NCI-H1436 (cell line): ENCODE measurements around the gene PDXK.
A peak's percentile ranks its signal among the peaks of the same experiment; 100 is the strongest.

Experiments
- DNase-seq: peaks from one replicate; lab custom pipeline; 2025; lab: John Stamatoyannopoulos, UW

PDXK gene

DNA sequence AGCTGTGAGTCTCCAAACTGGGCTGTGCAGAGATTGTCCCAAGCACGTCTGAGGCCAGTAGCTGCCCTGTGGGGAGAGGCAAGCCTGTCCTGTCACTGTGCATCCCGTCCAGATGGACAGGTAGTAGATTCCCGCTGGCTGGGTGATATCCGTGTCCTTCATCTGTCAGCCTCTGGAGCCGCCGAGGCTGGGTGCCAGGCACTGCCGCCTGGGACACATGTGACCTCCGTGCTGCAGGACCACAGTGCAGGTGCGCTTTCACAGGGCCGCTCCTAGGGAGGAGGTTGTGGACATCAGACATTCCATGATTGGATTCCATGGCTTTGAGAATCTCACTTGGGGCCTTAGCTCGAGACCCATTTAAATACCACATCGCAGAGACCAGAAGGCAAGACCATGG is 4.7 kb downstream of the PDXK start:
- no peak for DNase-seq

DNA sequence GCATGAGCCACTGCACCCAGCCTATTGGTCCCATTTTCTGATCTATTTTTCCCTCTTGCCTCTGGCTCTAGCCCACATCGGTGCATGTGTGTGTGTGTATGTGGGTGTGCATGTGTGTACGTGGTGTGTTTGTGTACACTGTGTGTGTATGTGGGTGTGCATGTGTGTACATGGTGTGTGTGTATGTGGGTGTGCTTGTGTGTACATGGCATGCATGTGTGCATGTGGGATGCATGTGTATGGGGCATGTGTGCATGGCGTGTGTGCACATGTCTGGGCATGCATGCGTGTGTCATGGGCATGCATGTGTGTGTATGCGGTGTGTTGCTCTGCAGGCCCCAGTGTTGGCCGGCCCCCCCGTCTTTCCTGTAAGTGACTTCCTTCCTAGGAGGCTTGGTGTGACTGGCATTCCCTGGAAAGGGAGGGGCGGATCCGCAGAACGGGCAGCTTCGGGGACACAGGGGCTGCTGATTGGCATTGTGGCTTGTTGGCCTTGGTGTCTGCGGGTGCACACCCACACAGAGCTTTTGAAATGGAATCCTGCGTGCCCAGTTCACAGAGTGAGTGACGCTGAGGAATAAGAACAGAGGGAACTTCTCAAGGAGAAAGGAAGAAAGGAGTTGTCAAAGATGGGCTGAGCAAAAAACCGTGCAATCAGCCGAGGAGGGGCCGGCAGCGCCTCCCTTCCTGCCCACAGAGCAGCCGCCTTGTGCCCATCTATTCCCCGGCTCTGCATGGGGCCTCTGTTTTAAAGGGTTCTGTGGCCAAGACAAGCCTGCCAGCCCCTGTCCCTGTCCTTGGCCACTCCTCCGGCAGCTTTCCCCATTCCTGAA is 8.0 kb downstream of the PDXK start:
- no peak for DNase-seq

- DNase-seq, result no peak
Observed at GRCh38 chr21:43727519-43728153, 8.7 kb downstream of the PDXK start.

- no peak for DNase-seq
Observed at GRCh38 chr21:43728154-43728466, 9.2 kb downstream of the PDXK start.

DNA sequence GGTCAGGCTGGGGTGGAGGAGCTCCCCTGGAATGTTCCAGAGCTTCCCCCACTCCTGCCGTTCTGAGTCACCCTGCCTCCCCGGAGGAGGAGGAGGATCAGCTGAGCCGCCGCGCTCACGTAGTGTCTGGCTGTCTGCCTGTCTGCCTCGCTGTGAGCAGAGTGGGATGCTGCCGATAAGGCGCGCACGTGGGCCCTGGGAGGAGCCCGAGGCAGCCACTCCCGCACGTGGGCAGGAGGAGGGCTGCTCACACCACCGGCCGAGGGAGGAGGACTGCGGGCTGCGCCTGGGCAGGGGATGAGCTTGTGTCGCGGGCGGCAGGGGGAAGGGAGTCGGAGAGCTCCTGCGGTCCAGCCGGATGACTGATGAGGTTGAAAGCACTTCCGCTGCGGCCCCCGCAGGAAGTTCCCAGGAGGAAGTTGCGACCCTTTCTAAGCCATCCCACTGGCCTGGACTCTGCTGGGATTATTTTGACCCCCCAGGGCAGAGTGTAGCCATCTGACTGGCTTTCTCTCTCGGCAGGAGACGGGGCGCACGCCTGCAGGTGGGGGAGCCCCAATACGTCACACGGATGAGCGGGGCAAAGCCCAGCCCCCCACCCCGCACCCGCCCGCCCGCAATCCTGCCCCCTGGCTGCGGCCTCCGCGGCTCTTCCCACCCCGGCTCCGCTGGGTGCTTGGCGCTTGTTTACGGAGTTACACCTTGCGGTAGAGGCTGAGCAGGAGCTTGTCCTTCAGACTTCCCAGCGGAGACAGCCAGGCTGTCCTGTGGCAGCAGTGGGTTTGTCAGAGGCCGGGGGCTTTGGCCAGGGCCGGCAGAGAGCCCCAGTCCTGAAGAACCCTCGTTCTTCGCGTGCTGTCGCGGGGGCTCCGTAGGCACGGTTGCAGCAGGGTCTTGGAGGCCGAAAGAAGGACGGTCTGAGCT is 9.8 kb downstream of the PDXK start:
- DNase-seq, result peak; percentile 26

DNA sequence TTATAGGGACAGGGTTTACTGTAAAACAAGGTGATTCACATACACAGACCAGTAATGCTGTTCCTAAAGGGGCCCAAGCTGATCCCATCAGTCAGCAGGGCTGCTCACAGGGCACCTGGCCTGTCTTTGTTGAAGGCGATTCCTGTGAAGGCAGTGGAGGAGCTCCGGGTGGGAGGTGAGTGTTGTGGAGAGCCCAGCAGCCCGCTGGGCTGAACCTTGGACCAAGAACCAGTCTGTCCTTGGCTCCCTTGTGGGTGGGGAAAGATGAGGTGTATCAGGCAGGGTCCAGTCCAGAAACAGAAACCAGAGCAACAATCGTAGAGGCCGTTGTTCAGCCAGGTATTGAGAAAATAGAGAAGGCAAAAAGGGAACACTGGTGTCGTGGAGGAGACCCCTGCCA is 12.5 kb downstream of the PDXK start:
- no peak for DNase-seq

DNA sequence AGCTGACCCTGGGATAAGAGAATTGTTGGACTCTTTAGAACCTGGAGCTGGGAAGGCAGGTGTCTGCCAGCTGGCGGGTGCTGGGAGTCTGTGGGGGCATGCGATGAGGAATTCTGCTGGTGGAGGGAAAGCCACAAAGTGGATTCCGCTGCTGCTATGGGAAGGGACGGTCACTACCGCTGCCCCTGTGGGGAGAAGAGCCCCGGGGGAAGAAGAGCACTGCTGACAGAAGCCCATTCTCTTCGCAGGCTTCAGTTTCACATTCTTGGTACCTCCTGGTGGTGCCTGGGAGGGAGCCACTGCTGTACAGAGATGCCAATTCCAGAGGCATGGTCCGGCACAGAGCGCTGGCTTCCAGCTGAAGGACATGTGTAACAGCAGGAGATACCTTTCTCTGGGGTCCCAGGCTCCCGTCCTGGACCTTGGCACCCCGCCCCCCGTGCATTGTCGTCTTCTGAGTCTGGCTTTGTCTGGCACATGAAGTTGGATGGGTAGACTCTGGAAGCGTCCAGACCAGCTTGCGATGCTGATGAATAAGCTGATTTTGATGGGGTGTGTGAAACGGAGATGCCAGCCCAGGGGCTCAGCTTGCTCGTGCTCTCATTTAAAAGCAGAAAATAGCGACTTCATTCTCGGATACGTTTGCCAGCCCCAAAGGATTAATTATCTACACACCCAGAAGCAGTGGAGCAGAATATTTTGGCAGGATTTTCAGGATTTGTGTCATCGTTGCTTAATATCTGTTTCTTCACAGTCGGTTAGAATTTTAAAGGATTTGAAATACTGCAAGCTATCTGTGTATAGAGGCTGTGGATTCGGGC is 13.2 kb downstream of the PDXK start:
- no peak for DNase-seq

GRCh38 chr21:43733060-43733459 is 14.1 kb downstream of the PDXK start:
- no peak for DNase-seq

GRCh38 chr21:43733529-43734071 is 14.7 kb downstream of the PDXK start:
- DNase-seq, result no peak

DNA sequence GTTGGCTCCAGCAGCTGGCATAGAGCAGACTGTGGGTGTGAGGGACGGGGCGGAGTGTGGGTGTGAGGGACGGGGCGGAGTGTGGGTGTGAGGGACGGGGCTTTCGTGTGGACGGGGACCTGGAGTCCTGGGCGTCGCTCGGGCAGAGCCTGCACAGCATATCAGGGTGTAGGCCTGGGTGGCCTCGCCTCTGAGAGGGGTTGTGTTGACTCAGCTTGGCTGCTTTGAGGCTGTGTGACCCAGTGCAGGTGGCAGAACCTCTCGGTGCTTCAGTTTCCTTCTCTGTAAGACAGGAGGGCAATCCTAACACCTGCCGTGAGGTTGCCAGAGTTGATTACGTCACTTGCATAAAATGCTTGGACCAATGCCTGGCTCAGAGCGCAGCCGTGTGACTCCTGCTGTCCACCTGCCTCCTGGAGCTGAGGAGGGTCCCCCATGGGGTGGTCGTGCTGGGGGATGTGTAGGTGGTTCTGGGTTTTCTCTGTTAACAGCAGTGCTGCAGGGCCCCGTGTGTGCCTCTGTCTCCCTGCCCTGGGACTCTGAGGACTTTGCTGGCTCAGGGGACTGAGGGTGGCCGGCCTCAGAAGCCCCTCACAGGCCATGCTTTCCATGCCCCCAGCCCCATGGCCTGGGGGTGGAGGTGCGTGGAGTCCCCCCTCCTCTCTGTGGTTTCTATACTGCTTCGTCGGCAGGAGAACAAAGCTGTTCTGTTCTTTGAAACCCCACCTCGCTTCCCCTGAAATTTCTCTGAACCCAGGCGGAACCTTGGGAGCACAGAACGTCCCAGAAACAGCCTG is 15.4 kb downstream of the PDXK start:
- DNase-seq, result no peak

DNA sequence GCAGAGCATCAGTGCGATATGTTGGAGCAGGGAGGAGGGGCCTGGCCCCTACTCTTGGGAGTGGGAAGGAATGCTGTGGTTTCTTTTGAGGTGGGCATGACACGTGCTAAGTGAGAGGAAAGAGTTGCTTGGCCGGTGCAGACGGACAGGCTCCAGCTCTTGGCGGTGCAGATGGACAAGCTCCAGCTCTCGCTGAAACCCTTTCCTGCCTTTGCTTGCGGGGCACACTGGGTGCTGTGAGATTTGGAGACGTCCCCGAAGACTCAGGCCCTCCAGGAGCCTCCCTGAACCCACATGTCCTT is 15.9 kb downstream of the PDXK start:
- no peak for DNase-seq

DNA sequence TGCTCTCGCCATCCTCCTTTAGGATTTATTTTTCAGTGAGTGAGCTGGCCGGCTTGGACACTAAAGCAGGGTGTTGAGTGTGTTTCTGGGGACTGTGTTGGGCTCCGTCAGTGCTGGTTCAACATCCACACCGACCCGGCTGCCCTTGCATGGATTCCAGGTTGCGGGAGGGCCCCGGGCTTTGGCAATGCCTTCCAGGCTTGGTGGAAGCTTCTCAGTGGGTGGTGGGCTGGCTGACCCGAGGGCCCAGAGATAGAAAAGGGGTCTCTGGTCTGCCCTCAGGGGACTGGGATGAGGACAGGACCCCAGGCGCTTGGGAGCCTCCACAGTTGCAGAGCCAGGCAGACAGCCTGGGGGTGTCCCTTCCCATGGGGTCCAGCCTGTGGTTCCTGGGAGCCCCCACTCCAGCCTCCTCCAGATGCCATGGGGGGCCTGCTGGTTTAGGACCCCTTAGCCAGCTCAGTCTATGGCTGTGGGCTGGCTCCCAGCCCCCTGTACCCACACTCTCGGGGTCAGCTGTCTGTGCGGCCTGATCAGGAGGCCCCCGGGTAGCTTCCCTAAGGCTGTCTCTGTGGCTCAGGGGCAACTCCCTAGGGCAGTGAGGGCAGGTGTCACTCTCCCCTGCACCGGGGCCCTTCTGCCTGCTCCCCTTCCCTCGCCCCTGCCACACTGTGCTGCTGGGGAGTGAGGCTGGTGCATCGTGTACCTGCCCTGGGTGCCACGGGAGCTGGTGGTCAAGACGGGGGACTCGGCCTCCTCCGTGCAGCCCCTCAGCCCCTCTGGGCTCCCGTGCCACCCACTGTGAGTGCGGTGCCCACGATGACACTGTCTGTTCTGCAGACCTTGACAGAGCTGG is 16.5 kb downstream of the PDXK start:
- no peak for DNase-seq

DNA sequence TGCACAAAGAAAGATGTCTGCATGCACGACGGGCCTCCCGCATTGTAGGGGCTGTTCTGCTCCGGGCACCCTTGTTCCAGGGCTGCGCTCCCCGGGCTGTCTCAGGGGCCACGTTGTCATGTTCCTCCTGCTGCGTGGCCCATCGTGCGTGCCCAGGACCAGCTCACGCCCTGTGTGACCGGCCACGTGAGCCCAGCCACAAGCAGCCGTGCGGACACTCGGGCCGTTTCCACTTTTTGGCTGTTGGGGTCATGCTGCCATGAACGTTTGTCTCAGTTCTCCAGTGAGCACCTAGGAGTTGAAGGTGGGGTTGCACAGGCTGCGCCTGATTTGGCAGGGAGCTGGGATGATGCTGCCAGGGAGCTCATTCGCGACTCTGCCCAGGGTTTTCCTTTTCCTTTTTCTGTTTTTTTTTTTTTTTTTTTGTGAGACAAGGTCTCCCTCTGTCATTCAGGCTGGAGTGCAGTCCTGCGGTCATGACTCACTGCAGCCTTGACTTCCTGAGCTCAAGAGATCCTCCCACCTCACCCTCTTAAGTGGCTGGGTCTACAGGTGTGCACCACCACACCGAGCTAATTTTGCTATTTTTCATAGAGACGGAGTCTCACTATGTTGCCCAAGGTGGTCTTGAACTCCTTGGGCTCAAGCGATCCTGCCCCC is 17.4 kb downstream of the PDXK start:
- no peak for DNase-seq

GRCh38 chr21:43737158-43737950 is 18.4 kb downstream of the PDXK start:
- no peak for DNase-seq

- no peak for DNase-seq
Observed at GRCh38 chr21:43739621-43740435, 20.9 kb downstream of the PDXK start.

DNA sequence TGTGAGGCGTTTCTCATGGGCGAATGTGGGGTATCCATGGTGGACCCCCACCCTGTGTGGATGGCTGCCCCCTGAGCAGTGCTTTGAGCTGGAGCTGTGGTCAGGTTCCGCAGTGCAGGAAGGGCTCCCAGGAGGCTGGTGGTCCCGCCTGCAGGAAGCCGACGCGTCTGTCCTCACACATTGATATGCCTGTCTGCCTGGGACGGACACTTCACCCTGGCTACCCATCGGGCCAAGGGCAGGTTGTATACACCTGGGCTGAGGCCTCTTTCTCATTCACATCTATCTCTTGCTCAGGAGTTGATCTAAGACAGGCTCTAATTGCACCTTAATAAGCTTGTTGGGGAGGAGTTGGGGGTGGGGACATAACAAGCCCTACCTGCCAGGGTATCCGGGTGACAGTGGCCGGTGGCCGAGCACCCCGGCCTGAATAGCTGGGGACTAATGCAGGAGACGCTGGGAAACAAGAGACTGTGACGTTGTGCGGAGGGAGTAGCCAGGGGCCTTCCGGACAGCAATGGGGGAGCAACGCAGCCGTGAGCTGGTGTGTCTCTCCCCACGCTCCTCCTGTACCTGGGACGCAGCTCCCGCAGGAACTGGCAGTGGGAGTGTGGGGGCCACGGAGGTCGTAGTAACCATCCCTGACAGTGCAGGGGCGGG is 21.7 kb downstream of the PDXK start:
- DNase-seq, result peak; percentile 50

GRCh38 chr21:43741423-43742096 is 22.6 kb downstream of the PDXK start:
- no peak for DNase-seq
